ENCODE data around the gene LDB3. TPM values are rescaled to one million over a fixed set of nuclear protein-coding genes. Genes with fewer than 3 reads are reported as not detected.

LDB3 gene
- total RNA-seq, 2 donors from 2014 or later: 0.05 to 0.16 TPM

DNA sequence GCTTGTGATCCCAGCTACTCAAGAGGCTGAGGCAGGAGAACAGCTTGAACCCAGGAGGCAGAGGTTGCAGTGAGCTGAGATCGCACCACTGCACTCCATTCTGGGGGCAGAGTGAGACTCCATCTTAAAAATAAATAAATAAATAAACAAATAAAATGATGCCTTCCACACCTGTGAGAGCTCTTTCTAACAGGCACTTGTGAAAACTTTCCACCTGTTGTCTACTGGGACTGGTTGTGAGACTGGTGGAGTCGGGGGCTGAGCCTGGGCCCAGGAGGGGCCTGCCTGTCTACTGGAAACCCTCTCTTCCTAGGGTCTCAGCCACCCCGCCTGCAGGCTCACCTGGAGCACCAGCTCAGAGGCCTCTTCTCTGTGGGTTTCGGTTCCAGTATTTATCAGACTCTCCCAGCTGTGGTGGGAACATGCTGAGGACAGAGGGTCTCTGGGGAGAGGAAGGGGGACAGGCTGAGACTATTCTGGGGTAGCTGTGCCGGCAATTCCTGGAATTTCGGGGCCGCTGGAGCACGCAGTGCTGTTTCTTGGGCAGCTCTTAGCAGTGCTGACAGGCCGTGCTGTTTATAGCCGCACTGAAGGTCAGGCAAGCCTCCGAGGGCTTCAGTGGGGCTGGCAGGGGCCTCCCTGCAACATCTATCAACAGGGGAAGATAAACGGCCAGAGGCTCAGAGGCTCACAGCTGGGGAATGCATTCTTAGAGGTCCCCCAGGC is 3.8 kb downstream of the LDB3 start:
- Mint-ChIP-seq H3K9me3 (no peaks in the 10 kb centered on the region), H3K36me3 (no peaks in the 10 kb centered on the region), H3K27ac (no peak overlapping the region)
- ATAC-seq (no peak), DNase-seq (ENCODE audit: low spot score in 2 of 2) (no peak)

GRCh38 chr10:86673216-86673826 is 5.0 kb downstream of the LDB3 start:
- ATAC-seq (no peak), DNase-seq (ENCODE audit: low spot score in 2 of 2) (no peak)
- Mint-ChIP-seq H3K9me3 (no peaks in the 10 kb centered on the region), H3K36me3 (no peaks in the 10 kb centered on the region), H3K27ac (peak overlapping the region in 1 of 2 donors; percentile 17)

- Mint-ChIP-seq H3K9me3 (no peaks in the 10 kb centered on the region), H3K27ac (no peak overlapping the region), H3K36me3 (no peaks in the 10 kb centered on the region)
- ATAC-seq (no peak), DNase-seq (ENCODE audit: low spot score in 2 of 2) (no peak)
These were observed 5.7 kb downstream of the LDB3 start for GRCh38 chr10:86673827-86674581.

DNA sequence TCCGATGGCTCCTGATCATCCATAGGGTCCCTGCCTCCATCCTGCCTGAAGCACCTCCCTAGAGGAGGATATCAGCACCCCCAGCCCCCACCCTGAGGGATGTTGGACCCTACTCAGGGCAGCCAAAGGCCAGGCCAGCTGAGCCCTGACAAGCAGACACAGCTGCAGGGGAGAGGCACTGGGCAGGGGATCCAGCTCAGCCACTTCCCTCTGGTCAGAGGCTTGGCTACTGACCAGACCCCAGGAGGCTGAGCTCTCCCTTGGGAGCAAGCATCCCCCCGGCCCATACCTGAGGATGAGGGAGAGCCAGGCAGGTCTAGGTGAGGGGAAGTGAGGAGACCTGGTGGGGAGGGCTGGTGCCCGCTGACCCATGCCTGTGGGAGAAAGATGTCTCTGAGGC is 6.6 kb downstream of the LDB3 start:
- ATAC-seq (no peak), DNase-seq (ENCODE audit: low spot score in 2 of 2) (no peak)
- Mint-ChIP-seq H3K9me3 (no peaks in the 10 kb centered on the region), H3K27ac (no peak overlapping the region), H3K36me3 (no peaks in the 10 kb centered on the region)

- no peak for DNase-seq (ENCODE audit: low spot score in 2 of 2)
- H3K36me3 Mint-ChIP-seq: no peaks in the 10 kb centered on the region
- no peak for ATAC-seq
- no peak overlapping the region for H3K27ac Mint-ChIP-seq
- no peaks in the 10 kb centered on the region for H3K9me3 Mint-ChIP-seq
These were observed 9.1 kb downstream of the LDB3 start for GRCh38 chr10:86677374-86677773.

GRCh38 chr10:86678999-86679792 is 10.9 kb downstream of the LDB3 start:
- ATAC-seq (no peak), DNase-seq (ENCODE audit: low spot score in 2 of 2) (no peak)
- Mint-ChIP-seq H3K36me3 (no peaks in the 10 kb centered on the region), H3K9me3 (no peaks in the 10 kb centered on the region), H3K27ac (no peak overlapping the region)

GRCh38 chr10:86681047-86681446 is 12.7 kb downstream of the LDB3 start:
- ATAC-seq: no peak
- Mint-ChIP-seq H3K9me3 (no peaks in the 10 kb centered on the region), H3K36me3 (no peaks in the 10 kb centered on the region), H3K27ac (no peak overlapping the region)
- DNase-seq (ENCODE audit: low spot score in 2 of 2): no peak

GRCh38 chr10:86681722-86682386 is 13.5 kb downstream of the LDB3 start:
- Mint-ChIP-seq H3K36me3 (no peaks in the 10 kb centered on the region), H3K9me3 (no peaks in the 10 kb centered on the region), H3K27ac (no peak overlapping the region)
- ATAC-seq (no peak), DNase-seq (ENCODE audit: low spot score in 2 of 2) (no peak)

DNA sequence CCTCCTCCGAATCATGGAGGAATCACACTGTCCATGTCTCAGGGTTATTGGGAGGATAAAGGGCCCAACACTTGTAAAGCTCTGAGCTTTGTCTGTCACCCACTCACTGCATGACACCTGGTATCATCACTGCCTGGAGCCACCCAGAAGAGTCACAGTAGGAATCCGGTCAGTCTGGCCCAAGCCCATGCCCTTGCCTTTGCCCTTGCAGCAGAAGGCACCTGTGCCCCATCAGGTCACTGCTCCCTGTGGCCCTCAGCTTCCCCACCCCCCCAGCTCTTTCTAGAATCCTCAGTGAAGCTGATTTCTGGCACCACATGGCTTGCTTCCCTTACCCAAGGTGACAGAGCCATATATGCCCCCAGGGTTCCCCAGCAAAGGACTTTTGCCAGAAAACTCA is 14.4 kb downstream of the LDB3 start:
- ATAC-seq: no peak
- no peak for DNase-seq (ENCODE audit: low spot score in 2 of 2)
- Mint-ChIP-seq H3K9me3 (no peaks in the 10 kb centered on the region), H3K27ac (no peak overlapping the region), H3K36me3 (no peaks in the 10 kb centered on the region)

GRCh38 chr10:86684331-86685097 is 16.2 kb downstream of the LDB3 start:
- no peak for DNase-seq (ENCODE audit: low spot score in 2 of 2)
- ATAC-seq: no peak
- no peaks in the 10 kb centered on the region for H3K36me3 Mint-ChIP-seq
- H3K27ac Mint-ChIP-seq: no peak overlapping the region
- H3K9me3 Mint-ChIP-seq: no peaks in the 10 kb centered on the region

DNA sequence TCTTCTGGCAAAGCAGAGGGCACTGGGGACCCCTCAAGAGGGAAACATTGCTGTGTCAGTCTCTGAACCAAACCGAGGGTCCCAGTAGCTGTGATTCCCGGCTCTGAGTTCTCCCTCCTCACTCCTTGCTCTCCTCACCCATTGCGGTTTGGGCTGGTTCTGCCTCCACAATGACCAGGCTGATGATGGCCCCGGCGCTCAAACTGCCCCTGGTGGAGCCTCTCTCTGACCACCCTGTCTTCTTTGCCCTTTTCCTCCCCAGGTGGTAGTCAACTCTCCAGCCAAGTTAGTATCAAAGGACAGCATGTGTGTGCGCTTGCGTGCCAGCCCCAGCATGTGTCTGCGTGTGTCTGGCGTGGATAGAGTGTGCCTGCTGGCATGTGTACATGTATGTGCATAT is 17.1 kb downstream of the LDB3 start:
- Mint-ChIP-seq H3K9me3 (no peaks in the 10 kb centered on the region), H3K27ac (no peak overlapping the region), H3K36me3 (no peaks in the 10 kb centered on the region)
- ATAC-seq: no peak
- no peak for DNase-seq (ENCODE audit: low spot score in 2 of 2)

- no peak for ATAC-seq
- no peak for DNase-seq (ENCODE audit: low spot score in 2 of 2)
- H3K9me3 Mint-ChIP-seq: no peaks in the 10 kb centered on the region
- no peak overlapping the region for H3K27ac Mint-ChIP-seq
- H3K36me3 Mint-ChIP-seq: no peaks in the 10 kb centered on the region
These were observed 17.8 kb downstream of the LDB3 start for GRCh38 chr10:86685893-86686632.

DNA sequence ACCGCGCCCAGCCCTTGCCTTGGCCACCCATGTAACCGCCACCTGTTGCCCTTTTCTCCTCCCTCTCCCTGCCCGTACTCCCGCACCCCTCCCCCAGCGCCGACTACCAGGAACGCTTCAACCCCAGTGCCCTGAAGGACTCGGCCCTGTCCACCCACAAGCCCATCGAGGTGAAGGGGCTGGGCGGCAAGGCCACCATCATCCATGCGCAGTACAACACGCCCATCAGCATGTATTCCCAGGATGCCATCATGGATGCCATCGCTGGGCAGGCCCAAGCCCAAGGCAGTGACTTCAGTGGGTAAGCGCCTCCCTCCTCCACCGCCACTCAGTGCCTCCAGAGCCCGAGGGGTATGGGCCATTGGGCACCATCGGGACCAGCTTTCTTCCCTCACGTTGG is 18.7 kb downstream of the LDB3 start:
- H3K9me3 Mint-ChIP-seq: no peaks in the 10 kb centered on the region
- DNase-seq (ENCODE audit: low spot score in 2 of 2) (no peak), ATAC-seq (no peak)
- no peaks in the 10 kb centered on the region for H3K36me3 Mint-ChIP-seq
- H3K27ac Mint-ChIP-seq: no peak overlapping the region

GRCh38 chr10:86687750-86688149 is 19.4 kb downstream of the LDB3 start:
- DNase-seq (ENCODE audit: low spot score in 2 of 2): no peak
- Mint-ChIP-seq H3K27ac (no peak overlapping the region), H3K9me3 (no peaks in the 10 kb centered on the region), H3K36me3 (no peaks in the 10 kb centered on the region)
- ATAC-seq: no peak

DNA sequence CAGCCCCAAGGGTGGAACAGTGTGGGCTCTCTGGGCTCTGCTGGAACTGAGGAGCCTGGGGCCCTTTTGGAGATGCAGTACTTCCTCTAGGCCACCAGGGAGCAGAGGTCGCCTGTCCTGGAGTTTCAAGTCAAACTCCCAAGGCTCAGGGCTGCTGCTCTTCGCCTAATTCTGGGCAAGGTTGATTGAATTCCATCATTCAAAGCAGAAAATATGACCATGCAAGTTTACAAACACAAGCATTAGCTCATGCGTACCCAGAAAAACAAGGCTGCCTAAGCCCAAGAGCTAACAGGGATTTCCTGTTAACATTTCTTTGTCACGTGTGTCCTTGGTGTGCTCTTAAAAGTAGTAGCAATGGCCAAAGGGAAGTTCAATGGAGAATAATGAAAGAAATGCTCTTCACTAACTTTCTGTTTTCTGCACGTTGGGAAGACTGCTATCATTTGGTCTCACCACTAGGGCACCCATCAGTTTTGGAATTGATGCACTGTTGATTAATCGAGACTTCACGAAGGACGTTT is 20.1 kb downstream of the LDB3 start:
- DNase-seq (ENCODE audit: low spot score in 2 of 2) (peak in 1 of 2 donors; percentile 53), ATAC-seq (peak; percentile 83 to 86)
- Mint-ChIP-seq H3K9me3 (no peaks in the 10 kb centered on the region), H3K27ac (no peak overlapping the region), H3K36me3 (no peaks in the 10 kb centered on the region)
